GM06990 (cell line): ENCODE results near the gene WDR7.
A peak's percentile ranks its signal among the peaks of the same experiment; 100 is the strongest.

Experiments used
- DNase-seq: peaks from one replicate; pipeline ENCODE4 v3.0.0-alpha.2; 2011; ENCODE audit not compliant: insufficient read length; ENCODE audit errors: extremely low read depth
- H3K27me3 ChIP-seq: replicated peaks from 2 replicates; pipeline ENCODE4 v1.6.0; 2011; ENCODE audit warnings: low read length; ENCODE audit not compliant: control insufficient read depth, insufficient read depth
- H3K36me3 ChIP-seq: 2 replicates; pipeline ENCODE4 v1.5.1; 2011; ENCODE audit warnings: low read length; ENCODE audit not compliant: control insufficient read depth, insufficient read depth
- H3K4me3 ChIP-seq: replicated peaks from 2 replicates; pipeline ENCODE4 v1.5.1; 2011; ENCODE audit warnings: low read depth, mild to moderate bottlenecking, control low read depth, low read length
- TF ChIP-seq, protein P1 (sequence below): IDR thresholded peaks from 2 replicates; pipeline ENCODE4 v1.5.1; 2011; ENCODE audit warnings: low read length, control low read depth, mild to moderate bottlenecking, inconsistent platforms; ENCODE audit not compliant: insufficient read depth, poor library complexity, severe bottlenecking

WDR7 gene

GRCh38 chr18:56861244-56861643 is 210.1 kb downstream of the WDR7 start:
- DNase-seq, result no peak
- TF ChIP-seq, protein P1, sequence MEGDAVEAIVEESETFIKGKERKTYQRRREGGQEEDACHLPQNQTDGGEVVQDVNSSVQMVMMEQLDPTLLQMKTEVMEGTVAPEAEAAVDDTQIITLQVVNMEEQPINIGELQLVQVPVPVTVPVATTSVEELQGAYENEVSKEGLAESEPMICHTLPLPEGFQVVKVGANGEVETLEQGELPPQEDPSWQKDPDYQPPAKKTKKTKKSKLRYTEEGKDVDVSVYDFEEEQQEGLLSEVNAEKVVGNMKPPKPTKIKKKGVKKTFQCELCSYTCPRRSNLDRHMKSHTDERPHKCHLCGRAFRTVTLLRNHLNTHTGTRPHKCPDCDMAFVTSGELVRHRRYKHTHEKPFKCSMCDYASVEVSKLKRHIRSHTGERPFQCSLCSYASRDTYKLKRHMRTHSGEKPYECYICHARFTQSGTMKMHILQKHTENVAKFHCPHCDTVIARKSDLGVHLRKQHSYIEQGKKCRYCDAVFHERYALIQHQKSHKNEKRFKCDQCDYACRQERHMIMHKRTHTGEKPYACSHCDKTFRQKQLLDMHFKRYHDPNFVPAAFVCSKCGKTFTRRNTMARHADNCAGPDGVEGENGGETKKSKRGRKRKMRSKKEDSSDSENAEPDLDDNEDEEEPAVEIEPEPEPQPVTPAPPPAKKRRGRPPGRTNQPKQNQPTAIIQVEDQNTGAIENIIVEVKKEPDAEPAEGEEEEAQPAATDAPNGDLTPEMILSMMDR, result no peak
- H3K36me3 ChIP-seq, result no peaks in the 10 kb centered on the region
- no peaks in the 10 kb centered on the region for H3K27me3 ChIP-seq
- no peak overlapping the region for H3K4me3 ChIP-seq

DNA sequence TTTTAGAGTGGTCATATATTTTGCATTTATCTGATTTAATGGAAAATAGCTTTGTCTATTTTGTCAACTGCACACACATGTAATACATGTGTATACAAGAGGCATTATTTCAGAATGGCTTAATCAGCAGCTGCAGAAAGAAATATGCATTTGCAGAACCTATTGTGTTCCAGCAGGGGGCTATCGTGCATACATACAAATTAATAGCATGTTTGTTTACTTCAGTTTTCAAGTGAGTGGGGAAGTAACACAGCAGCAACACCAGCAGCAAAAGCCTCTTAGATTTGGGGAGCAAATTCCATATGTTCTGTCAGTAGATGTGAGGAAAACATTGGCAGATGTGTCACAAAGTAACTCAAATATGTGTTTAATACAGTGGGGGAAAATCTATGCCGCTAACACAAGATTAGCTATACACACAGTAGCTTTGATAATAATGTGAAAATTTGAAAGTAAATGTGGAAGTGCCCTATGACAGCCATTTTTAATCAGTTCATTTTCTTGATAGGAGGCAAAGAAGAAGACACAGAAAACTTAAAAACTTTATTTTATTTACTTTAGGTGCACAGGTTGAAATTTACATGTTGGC is 218.1 kb downstream of the WDR7 start:
- no peak for DNase-seq
- Histone ChIP-seq H3K27me3 (no peaks in the 10 kb centered on the region), H3K4me3 (no peak overlapping the region), H3K36me3 (no peaks in the 10 kb centered on the region)
- TF ChIP-seq, protein P1, result peak; percentile 69

DNA sequence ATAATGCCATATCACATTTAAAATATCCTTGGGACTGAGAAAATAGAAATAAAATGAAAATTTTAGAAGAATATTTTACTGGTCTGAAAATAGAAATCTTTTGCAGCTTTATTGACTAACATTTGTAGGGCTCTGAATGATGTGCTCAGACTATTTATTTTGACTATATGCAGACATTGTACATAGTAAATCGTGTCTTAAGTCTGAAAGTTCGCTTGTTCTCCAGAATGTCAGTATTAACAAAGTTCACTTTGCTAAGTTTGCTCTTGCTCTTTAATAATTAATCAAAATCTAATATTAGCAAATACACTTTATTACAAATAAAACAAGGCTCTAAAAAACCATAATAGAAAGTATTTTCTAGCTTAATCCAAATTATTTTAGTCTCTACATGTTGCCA is 219.8 kb downstream of the WDR7 start:
- TF ChIP-seq, protein P1, result no peak
- Histone ChIP-seq H3K27me3 (no peaks in the 10 kb centered on the region), H3K4me3 (no peak overlapping the region), H3K36me3 (no peaks in the 10 kb centered on the region)
- no peak for DNase-seq

- TF ChIP-seq, protein P1, result no peak
- H3K36me3 ChIP-seq, result no peaks in the 10 kb centered on the region
- no peak for DNase-seq
- H3K4me3 ChIP-seq, result no peak overlapping the region
- no peaks in the 10 kb centered on the region for H3K27me3 ChIP-seq
These were observed 221.0 kb downstream of the WDR7 start for GRCh38 chr18:56872140-56872539.

GRCh38 chr18:56873441-56874140 is 222.4 kb downstream of the WDR7 start:
- TF ChIP-seq, protein P1, result no peak
- Histone ChIP-seq H3K27me3 (no peaks in the 10 kb centered on the region), H3K4me3 (no peak overlapping the region), H3K36me3 (no peaks in the 10 kb centered on the region)
- DNase-seq, result no peak

GRCh38 chr18:56878711-56879110 is 227.6 kb downstream of the WDR7 start:
- Histone ChIP-seq H3K27me3 (no peaks in the 10 kb centered on the region), H3K4me3 (no peak overlapping the region), H3K36me3 (no peaks in the 10 kb centered on the region)
- TF ChIP-seq, protein P1, result no peak
- DNase-seq, result no peak
